NCI-H2196 treated with DMSO at 0.1 percent for 48 hours (cell line): ENCODE measurements around the gene NANP.
"Not testable (repeated sequence)": the region's sequence is repeated elsewhere in the genome, so short reads cannot be mapped to it uniquely, and the experiment has no call there.

Experiments used
- DNase-seq: peaks from one replicate; lab custom pipeline; 2025; ENCODE audit not compliant: unreplicated experiment; lab: John Stamatoyannopoulos, UW

Gene NANP, protein sequence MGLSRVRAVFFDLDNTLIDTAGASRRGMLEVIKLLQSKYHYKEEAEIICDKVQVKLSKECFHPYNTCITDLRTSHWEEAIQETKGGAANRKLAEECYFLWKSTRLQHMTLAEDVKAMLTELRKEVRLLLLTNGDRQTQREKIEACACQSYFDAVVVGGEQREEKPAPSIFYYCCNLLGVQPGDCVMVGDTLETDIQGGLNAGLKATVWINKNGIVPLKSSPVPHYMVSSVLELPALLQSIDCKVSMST

DNA sequence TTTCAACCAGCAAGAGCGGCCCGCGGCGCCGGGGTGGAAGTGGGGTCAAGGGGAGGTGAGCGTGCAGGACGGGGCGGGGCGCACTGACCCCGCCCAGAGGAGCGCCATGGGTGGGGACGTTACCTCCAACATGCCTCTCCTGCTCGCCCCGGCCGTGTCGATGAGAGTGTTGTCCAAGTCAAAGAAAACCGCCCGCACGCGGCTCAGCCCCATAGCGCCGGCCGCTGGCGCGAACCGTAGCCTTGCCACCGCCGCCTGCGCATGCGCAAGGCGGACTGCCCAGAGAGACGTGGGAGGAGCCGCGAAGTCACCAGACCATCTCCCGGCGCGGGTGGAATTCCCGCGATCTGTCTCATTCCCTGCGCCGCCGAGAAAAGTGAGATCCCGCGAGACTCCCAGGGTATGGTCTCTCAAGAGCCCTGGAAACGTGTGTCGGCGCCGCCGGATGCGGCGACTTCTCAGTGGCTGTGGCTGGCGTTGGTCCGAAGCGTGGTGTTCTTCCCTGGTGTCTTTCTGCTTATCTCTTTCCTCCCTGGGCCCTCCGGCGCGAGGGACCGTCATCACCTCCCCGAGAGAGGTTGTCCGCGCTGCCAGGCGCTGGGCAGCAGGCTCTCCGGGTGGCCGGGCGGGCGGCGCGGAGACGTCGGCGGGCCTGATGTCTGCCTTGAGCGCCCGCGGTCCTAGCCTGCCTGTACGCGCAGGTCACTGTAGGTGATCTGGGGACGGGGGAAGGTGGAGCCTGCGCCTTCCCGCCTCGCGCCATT is at the start of gene NANP:
Gene NANP (minus strand): TSS at position 279 of the 764 bp plus-strand sequence. CDS start 66 bp downstream, at position 213.
- DNase-seq, result peak; percentile 96

DNA sequence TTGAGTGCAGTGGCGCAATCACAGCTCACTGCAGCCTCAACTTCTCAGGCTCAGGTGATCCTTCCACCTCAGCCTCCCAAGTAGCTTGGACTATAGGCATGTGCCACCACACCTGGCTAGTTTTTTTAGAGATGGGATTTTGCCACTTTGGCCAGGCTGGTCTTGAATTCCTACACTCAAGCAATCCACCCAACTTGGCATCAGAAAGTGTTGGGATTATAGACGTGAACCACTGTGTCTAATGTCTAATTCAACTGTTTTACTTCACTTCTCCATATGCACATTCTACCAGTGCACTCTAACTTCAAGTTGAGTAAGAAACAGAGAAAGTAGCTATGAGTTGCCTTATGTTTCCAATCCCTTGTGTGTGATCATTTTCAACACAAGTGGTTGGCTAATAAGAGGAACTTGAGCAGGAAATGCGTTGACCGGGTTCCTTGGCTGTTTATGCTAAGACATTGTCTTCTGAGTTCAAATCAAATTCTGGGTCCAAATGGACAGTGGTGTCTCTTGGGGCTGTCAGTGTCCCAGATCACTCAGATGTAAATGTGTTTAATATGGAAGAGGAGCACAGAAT is 48.9 kb upstream of the NANP start:
- no peak for DNase-seq

DNA sequence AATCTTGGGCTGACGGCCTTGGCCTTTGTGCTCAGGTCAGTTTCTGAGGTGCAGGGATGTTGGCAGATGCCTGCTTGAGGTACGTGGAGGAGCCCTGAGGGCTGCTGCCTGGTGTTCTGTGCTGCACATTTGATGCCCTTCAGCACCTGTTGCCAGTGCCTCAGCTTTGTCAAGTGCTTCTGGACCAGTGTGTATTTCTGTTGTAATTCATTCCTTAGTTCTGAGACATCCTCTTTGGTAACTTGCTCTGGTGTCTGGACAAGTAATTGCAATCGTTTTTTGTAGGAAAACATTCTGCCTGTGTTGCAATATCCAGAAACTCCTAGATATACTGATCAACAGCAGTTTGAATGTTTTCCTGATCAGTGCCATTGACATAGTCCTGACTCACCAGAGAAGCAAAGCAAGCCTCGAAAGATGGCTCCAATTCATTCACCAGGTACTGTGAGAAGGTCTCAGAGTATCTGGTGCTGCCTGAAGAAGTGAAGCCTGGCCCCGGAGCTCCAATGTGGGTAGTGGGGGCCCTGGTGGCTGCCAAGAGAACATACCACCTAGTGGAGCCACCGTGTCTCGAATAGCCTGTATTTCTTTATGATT is 46.1 kb upstream of the NANP start:
- no peak for DNase-seq

DNA sequence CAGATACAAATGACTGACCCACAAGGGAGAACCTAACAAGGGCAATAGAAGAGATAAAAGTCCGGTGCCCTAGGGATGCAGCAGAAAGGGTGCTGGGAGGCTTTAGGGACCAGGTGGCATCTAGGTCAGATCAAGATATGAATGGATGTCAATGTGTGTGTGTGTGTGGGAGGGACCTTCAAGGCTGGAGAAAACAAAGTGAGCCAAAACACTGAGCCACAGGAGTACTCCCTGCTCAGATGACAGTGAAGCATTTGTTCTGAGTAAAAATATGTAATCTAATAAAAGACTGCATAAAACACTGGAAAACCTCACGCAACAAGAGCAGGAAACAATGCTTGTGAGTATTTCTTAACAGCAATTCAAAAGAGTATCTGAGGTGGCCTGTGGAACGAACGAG is 44.6 kb upstream of the NANP start:
- no peak for DNase-seq

DNA sequence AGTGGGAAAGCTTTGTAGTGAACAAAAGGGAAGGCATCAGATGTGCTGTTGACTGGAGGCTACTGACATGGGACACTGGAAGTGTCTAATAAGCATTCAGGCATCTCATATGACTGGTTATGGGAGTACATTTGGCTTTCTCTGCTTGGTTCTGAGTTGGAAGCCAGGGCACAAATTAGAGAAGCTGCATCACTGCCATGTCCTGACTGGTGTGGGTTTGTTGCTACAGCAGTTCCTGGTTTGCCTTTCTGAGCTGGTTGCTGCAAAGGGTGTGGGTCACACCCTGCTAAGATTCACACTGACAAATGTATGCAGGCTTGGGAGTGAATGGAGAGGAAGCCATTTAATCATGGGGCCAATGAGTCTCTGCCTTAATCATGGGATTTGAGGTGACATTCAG is 36.2 kb upstream of the NANP start:
- DNase-seq, result no peak

DNA sequence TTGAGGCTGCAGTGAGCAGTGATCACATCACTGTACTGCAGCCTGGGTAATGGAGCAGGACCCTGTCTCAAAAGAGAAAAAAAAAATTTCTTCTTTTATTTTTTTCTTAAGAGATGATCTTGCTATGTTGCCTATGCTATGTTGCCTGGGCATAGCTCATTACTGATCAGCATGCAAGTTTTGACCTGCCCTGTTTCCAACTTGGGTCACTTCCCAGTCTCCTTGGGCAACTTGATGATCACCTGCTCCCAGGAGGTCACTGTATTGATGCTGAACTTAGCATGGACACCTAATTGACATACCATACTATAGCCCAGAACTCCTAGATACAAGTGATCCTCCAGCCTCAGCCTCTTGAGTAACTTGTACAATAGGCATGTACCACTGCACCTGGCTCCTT is 30.7 kb upstream of the NANP start:
- DNase-seq, result no peak

DNA sequence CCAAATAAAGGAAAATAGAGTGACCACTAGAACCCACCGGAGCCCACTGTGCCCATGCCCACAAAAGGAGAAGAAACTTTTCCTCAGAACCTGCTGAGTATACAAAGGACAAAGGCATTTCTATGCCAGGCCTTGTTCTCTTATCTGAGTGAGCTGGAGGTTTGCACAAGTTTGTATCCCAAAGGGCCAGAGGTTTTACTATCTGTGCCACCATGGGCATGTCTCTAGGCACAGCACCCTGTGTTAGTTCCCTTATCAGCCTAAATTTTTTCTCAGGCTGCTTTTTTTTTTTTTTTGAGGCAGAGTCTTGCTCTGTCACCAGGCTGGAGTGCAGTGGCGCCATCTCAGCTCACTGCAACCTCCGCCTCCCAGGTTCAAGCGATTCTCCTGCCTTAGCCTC is 29.1 kb upstream of the NANP start:
- not testable (repeated sequence) for DNase-seq

DNA sequence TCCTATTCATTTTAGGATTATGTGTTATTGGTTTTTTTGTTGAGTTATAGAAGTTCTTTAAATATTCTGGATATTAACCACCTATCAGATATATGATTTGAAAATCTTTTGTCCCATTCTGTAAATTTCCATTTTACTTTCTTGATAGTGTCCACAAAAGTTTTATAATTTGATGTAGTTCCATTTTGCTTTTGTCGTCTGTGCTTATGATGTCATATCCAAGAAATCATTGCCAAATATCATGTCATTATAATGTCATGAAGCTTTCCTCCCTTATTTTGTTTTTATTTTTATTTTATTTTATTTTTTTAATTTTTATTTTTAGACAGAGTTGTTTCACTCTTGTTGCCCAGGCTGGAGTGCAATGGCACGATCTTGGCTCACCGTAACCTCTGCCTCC is 21.0 kb upstream of the NANP start:
- no peak for DNase-seq

DNA sequence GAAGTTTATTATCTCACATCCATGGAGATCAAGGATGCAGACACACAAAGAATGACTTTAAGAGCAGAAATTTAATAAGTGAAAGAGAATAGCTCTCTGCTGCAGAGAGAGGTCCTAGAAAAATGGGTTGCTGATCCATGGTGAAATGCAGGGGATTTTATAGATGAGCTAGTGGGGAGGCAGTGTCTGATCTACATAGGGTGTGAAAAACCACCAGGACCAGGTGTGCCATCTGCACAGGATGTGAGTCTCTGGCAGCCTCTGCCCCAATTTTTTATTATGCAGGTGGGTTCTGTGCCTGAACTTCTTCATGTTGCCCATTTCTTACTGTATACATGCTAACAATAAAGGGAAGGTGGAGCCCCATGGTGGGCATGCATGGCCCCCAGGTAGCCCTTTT is 19.9 kb upstream of the NANP start:
- no peak for DNase-seq

DNA sequence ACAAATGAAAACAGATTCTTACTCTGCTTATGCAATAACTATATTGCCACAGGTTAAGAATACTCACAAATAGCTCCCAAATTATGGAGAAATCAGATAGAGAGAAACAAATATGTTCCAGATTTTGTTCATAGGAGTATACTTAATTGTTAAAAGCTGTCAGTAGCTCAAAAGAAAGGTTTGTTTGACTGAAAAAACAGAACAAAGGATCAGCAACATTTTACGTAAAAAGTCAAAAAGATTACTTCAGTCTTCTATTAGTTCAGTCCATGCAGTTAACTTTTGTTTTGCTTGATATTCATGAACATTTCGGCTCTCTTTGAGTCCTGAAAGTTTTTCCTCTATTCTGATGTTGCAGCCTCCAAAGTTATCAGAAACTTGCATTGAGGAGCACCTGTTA is 13.4 kb upstream of the NANP start:
- DNase-seq, result no peak

DNA sequence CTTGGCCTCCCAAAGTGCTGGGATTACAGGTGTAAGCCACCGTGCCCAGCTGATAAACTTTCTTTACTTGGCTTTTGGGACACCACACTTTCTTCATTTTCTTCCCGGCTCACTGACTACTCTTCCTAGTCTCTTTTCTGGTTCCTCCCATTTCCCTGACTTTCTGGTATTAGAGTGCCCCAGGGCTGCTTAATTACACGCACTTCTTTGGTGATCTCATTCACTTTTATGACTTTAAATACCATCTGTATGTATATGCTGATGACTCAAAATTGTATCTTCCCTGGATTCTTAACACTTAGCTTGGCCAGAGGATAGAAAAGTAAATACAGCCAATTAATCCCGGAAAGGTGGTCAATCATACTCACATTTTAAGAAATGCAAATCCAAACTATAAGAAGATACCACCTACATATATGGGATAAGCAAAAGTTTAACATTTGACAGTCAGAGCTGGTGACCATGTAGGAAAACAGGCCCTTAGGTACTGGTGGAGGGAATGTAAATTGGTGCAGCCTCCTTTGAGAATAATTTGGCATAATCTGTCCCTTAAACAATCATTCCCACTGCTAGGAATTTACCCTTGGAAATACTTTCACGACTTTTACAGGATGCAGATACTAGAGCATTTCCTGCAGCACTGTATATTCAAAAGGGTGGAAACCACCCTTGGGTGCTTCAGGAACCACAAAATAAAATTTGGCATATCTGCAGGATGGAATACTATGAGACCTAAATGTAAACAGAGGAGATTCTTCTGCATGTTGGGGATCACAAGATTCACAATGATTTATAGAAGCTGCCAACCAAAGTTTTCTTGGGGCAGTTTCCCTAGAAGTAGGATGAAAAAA is 9.4 kb upstream of the NANP start:
- no peak for DNase-seq

DNA sequence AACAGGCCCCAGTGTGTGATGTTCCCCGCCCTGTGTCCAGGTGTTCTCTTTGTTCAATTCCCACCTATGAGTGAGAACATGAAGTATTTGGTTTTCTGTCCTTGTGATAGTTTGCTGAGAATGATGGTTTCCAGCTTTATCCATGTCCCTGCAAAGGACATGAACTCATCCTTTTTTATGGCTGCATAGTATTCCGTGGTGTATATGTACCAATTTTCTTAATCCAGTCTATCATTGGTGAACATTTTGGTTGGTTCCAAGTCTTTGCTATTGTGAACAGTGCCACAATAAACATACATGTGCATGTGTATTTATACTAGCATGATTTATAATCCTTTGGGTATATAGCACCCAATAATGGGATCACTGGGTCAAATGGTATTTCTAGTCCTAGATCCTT is 6.8 kb upstream of the NANP start:
- DNase-seq, result not testable (repeated sequence)

DNA sequence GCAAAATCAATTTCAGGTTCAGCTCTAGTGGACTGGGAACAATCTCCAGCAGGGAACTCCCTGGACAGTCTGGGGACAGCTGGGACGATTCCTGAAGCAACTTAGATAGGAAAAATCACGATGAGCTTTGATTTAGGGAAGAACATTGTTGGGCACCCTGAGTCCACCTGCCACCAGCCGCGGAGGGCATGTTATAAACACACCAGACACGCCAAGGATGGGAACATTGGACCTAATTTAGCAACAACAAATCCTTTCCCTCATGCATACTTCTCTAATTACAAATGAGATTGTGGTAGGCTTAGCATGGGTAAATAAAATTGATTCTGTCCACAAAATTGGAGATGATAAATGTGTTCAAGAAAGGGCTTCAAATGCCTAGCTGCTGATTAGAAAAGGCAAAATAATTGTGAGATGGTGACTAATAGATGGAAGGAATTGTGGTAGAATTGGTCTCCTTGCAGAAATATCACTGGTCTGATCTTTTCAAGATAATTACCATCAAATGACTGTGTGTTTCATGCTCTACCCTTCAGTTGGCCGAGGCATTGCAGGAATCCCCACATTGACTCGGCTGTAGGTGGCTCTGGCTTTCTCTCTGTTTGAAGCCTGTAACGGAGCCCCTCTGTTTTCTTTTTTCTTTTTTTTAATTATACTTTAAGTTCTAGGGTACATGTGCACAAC is 6.1 kb upstream of the NANP start:
- no peak for DNase-seq

DNA sequence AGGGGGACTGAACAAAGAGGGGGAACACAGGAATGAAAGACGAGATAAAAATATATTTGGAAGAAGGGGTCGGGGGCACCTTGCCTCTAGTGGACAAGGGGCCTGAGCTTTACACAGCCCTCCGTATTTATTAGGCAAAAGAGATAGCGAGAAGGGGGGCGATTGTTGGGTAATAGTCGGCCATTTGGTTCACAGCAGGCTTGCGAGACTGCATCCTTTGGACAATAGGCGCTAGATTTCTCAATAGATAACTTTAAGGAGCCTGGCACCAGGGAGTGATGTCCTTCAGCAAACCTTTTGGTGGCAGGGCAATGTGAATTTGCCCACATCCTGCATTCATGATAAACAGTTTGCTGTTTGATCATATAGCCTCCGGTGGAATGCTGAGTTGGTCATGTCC is 3.0 kb upstream of the NANP start:
- DNase-seq, result no peak

DNA sequence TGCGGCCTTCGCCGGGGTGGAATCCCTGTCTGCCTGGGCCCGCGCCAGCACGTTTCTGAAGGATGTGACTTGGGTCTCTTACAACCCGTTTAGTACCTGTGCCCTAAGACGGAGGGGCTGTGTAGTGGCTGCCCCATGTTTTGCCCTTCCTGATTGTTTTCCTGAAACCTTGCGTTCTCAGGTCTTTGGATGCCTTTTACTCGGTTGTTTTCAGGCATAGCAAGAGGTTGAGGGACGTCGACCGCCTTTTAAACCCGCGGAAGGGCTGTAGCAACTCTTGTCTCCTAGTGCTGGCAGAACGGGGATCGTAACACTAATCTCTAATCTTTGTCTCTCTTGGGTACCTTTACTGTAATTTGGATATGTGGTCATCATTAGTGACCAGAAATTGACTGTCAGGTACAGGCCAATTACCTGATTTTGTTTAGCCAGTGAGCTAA is 706 bp upstream of the NANP start:
- DNase-seq, result no peak

DNA sequence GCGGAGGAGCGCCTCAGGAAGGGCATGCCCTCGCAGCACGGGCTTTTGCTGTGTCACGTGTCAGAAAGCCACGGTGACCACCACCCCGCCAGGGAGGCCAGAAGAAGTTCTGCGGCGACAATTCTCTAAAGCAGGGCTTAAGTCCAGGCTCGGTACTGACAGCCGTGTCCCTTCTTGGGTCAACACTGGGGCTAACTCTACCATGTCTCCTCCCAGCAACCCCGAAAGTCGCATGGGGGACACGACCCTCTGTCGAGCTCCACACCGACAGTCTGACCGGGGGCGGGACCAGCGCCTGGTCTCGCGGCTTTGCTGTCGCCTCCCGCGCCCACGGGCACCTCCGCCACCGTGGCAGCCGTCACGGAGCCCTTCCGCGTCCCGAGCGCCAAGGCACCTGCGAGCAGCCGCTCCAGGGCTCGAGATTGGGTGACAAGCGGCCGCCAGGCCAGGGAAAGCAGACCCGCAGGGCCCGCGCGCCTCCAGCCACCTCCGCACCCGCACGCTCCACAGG is 534 bp downstream of the NANP start:
- DNase-seq, result no peak

DNA sequence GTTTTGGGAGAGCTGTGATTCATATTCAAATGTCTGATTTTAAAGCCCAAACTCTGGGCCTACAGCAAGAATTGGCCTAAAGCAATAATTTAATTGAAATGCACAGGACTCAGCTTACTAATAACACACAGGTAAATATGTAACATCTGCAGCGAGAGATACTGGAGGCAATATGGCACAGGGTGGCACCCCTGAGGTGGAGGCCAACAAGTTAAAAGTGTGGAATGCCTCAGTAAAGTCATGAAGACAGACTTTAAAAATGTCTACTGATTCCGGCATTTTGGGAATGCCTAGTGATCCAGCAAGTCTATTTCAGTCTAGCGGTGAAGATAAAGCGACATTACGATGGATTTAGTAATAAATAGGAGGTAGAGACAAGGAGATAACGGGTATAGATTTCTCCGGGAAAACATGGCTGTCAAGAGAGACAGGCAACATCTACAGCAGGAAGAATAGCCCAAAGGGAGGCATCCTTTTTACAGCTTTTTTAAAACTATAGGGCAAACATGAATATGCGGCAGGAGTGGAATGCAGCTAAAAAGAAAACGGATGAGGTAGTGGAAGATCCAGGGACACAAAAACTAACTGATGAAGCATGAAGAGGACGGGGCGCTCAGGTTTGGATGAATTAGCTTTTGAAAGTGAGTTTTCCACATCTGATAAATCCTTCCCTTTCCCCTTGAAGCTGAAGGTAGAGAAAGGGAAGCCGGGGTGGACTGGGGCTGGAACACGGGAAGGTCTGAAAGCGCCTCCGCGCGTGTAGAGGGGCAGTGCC is 1.2 kb downstream of the NANP start:
- DNase-seq, result no peak

DNA sequence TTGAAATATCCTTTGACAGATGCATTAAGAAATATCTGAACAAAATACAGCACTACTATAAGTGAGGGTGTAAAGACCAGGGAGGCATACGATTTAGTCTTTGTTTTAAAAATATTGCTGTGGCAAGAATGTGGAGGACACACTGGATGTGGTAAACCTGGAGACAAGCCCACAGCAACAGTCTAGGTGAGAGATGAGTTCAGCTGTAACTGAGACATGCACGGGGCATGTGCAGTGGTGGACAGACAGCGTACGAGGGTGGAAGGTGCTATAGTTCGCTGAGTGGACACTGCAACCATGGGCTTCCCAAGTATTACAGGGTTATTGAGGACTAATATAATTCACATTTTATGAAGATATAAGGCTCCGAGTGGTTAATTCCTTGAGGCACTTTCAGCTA is 1.8 kb downstream of the NANP start:
- no peak for DNase-seq

DNA sequence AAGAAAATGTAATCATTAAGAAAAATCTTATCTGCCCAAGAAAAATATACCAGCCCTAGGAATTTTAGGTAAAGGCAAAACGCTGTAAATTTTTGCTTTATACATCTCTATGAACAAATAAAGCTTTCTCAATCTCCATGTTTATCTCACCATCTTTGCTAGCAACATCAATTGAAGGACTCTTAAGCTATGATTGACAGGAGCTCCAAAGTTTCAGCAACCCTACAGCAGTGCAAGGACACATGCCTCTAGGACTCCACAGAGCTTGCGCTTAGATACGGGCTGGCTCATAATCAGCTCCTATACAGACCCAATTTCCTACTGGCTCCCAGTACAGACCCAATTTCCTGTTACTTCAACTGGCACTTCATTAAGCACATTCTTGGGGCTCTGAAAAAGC is 4.3 kb downstream of the NANP start:
- no peak for DNase-seq

DNA sequence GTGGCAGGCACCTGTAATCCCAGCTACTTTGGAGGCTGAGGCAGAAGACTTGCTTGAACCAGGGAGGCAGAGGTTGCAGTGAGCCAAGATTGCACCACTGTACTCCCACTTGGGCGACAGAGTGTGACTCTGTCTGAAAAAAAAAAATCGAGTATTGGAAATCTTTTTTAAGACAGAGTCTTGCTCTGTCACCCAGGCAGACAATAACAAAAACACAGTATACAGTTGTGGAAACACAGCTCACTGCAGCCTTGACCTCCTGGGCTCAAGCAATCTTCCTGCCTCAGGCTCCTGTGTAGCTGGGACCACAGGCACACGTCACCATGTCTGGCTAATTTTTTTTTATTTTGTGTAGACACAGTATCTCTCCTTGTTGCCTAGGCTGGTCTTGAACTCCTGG is 15.0 kb downstream of the NANP start:
- no peak for DNase-seq
